ENCODE results near the gene HCRTR1. TPM values are rescaled to one million over a fixed set of nuclear protein-coding genes. Genes with fewer than 3 reads are reported as not detected.

The HCRTR1 gene
- total RNA-seq, 2 donors from 2014 or later, result not detected

GRCh38 chr1:31663622-31664452 lies 46.3 kb downstream of the HCRTR1 start:
- WGBS, 2 donors, result 30 to 34% methylated on average over 9 of the region's 9 CpGs
- TF ChIP-seq CTCF (IDR thresholded peaks at IDR 0.05), result peak; percentile 87 to 96 (median 94)
- no peak for TF ChIP-seq POLR2A (IDR thresholded peaks at IDR 0.05)
- peak; percentile 51 to 72 (median 61) for DNase-seq
- Histone ChIP-seq H3K27ac (no peak overlapping the region), H3K36me3 (replicated peaks in 1 of 2; ENCODE audit: insufficient read depth in 1 of 2, low read depth in 2 of 2) (no peaks in the 10 kb centered on the region), H3K4me1 (no peaks in the 10 kb centered on the region), H3K4me3 (no peak overlapping the region), H3K27me3 (no peaks in the 10 kb centered on the region), H3K9me3 (no peaks in the 10 kb centered on the region)
- peak; percentile 54 for ATAC-seq
- intact Hi-C loops (cut with DNase I), result loop anchor here (2.0 to 10.0 kb wide), 2 partner anchors 123 to 301 kb away; no protein-coding TSS in a partner anchor

GRCh38 chr1:31664528-31664927 lies 47.0 kb downstream of the HCRTR1 start:
- no peaks in the 10 kb centered on the region for H3K9me3 ChIP-seq
- H3K36me3 ChIP-seq (replicated peaks in 1 of 2; ENCODE audit: insufficient read depth in 1 of 2, low read depth in 2 of 2), result no peaks in the 10 kb centered on the region
- ATAC-seq (no peak), DNase-seq (no peak)
- intact Hi-C loops (cut with DNase I), result loop anchor here (10.0 kb wide), 1 partner anchor 300 kb away; no protein-coding TSS in a partner anchor
- no peaks in the 10 kb centered on the region for H3K27me3 ChIP-seq
- H3K4me1 ChIP-seq, result peaks cover 4% of the 10 kb centered on the region
- no peak overlapping the region for H3K4me3 ChIP-seq
- no peak overlapping the region for H3K27ac ChIP-seq
- TF ChIP-seq POLR2A (IDR thresholded peaks at IDR 0.05) (no peak), CTCF (IDR thresholded peaks at IDR 0.05) (no peak)
- 63 to 71% methylated on average over 9 of the region's 9 CpGs for WGBS, 2 donors

- ATAC-seq, result no peak
- 67 to 78% methylated on average over 7 of the region's 7 CpGs for WGBS, 2 donors
- TF ChIP-seq CTCF (IDR thresholded peaks at IDR 0.05), result no peak
- no peak for TF ChIP-seq POLR2A (IDR thresholded peaks at IDR 0.05)
- no peaks in the 10 kb centered on the region for H3K9me3 ChIP-seq
- H3K4me1 ChIP-seq, result peaks cover 12% of the 10 kb centered on the region
- no peak overlapping the region for H3K27ac ChIP-seq
- DNase-seq, result no peak
- no peaks in the 10 kb centered on the region for H3K36me3 ChIP-seq (replicated peaks in 1 of 2; ENCODE audit: insufficient read depth in 1 of 2, low read depth in 2 of 2)
- H3K27me3 ChIP-seq, result no peaks in the 10 kb centered on the region
- H3K4me3 ChIP-seq, result no peak overlapping the region
- intact Hi-C loops (cut with DNase I), result loop anchor here (10.0 kb wide), 1 partner anchor 299 kb away; no protein-coding TSS in a partner anchor
Observed at GRCh38 chr1:31665234-31665878, 47.9 kb downstream of the HCRTR1 start.

- peaks cover 15% of the 10 kb centered on the region for H3K4me1 ChIP-seq
- H3K27me3 ChIP-seq, result no peaks in the 10 kb centered on the region
- 54 to 64% methylated on average over 10 of the region's 10 CpGs for WGBS, 2 donors
- ATAC-seq, result no peak
- no peak overlapping the region for H3K4me3 ChIP-seq
- TF ChIP-seq CTCF (IDR thresholded peaks at IDR 0.05) (no peak), POLR2A (IDR thresholded peaks at IDR 0.05) (peak in 1 of 3 donors; percentile 16)
- H3K36me3 ChIP-seq (replicated peaks in 1 of 2; ENCODE audit: insufficient read depth in 1 of 2, low read depth in 2 of 2), result no peaks in the 10 kb centered on the region
- intact Hi-C loops (cut with DNase I), result loop anchor here (10.0 kb wide), 1 partner anchor 298 kb away; no protein-coding TSS in a partner anchor
- H3K9me3 ChIP-seq, result no peaks in the 10 kb centered on the region
- DNase-seq, result peak in 3 of 4 donors; percentile 17 to 48 (median 34)
- no peak overlapping the region for H3K27ac ChIP-seq
Observed at GRCh38 chr1:31666263-31666963, 48.9 kb downstream of the HCRTR1 start.

All from body of pancreas (tissue), 4 donors.